PC-9 (cell line): ENCODE data around the gene RAB4A.

Source experiments
- CTCF ChIP-seq: fragments of 200-600 bp; sonication (generic); conservative IDR thresholded peaks from 2 replicates; pipeline ENCODE4 v1.6.1; 2017; ENCODE audit warnings: mixed run types, antibody characterized with exemption, mild to moderate bottlenecking, moderate library complexity
- EZH2 ChIP-seq: fragments of 200-600 bp; sonication (generic); IDR thresholded peaks from 2 replicates; pipeline ENCODE4 v1.8.0; 2017; ENCODE audit warnings: antibody characterized with exemption, low read depth

GRCh38 chr1:229240532-229240931, 30.4 kb upstream of the RAB4A start:
- no peak for TF ChIP-seq CTCF
- no peak for TF ChIP-seq EZH2
